Transverse colon (tissue), 4 donors: Measurements from ENCODE around the gene RASGRP1.

ENCODE experiments used
- EP300 ChIP-seq: sonication (generic); formaldehyde crosslinking; IDR thresholded peaks from one replicate; pipeline ENCODE4 v1.6.1; 2017; ENCODE audit warnings: antibody characterized with exemption, low read depth
- POLR2A ChIP-seq: fragments of 450-650 bp; IDR thresholded peaks from one replicate; pipeline ENCODE4 v1.6.1; 2016; ENCODE audit warnings: antibody characterized with exemption, mild to moderate bottlenecking, moderate library complexity
- POLR2AphosphoS5 ChIP-seq, 3 donors: sonication (generic); formaldehyde crosslinking; IDR thresholded peaks; one replicate each; pipeline ENCODE4 v1.6.1; 2016; ENCODE audit warnings: antibody characterized with exemption in 3 of 3
- TF ChIP-seq, protein P1 (sequence below), 5 experiments: fragments of 200-600 bp in 3 of 5; fragments of 450-650 bp in 2 of 5; sonication (generic) in 3 of 5; IDR thresholded peaks; 1 replicate in 2 of 5; 2 replicates in 3 of 5; pipeline ENCODE4 v1.5.1; 2016 to 2017; ENCODE audit warnings: antibody characterized with exemption in 5 of 5, inconsistent platforms in 3 of 5, mild to moderate bottlenecking in 2 of 5, moderate library complexity in 1 of 5

DNA sequence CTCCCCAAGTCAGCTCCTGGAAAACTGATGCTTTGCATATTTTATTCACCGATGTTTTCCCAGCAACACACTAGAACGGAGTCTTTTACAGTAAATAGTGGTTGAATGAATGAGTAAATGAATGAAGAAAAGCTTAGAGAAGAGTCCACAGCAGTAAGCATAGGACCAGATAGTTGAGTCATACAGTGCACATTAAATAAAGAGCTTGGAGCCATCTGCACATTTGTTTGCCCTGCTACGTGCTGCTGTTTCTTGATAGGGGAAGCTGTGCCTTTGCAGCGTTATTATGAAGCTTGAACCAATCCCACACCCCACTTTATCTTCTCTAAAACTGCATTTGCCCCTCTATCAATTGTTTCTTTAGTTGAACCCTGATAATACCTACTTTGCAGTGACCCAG lies 109.5 kb downstream of the RASGRP1 start:
- TF ChIP-seq, protein P1, sequence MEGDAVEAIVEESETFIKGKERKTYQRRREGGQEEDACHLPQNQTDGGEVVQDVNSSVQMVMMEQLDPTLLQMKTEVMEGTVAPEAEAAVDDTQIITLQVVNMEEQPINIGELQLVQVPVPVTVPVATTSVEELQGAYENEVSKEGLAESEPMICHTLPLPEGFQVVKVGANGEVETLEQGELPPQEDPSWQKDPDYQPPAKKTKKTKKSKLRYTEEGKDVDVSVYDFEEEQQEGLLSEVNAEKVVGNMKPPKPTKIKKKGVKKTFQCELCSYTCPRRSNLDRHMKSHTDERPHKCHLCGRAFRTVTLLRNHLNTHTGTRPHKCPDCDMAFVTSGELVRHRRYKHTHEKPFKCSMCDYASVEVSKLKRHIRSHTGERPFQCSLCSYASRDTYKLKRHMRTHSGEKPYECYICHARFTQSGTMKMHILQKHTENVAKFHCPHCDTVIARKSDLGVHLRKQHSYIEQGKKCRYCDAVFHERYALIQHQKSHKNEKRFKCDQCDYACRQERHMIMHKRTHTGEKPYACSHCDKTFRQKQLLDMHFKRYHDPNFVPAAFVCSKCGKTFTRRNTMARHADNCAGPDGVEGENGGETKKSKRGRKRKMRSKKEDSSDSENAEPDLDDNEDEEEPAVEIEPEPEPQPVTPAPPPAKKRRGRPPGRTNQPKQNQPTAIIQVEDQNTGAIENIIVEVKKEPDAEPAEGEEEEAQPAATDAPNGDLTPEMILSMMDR (IDR thresholded peaks at IDR 0.05), result no peak
- TF ChIP-seq POLR2AphosphoS5 (IDR thresholded peaks at IDR 0.05), result no peak
- no peak for TF ChIP-seq POLR2A
- TF ChIP-seq EP300, result no peak
